SH-SY5Y (cell line): ENCODE data around the gene GUCY2D.

ENCODE experiments used
- GATA2 ChIP-seq: IDR thresholded peaks from 2 replicates; pipeline ENCODE4 v1.6.1; 2011; ENCODE audit warnings: mild to moderate bottlenecking, low read depth, low read length
- GATA3 ChIP-seq: IDR thresholded peaks from 2 replicates; pipeline ENCODE4 v1.6.1; 2011; ENCODE audit warnings: low read depth, mild to moderate bottlenecking, low read length, moderate library complexity

GRCh38 chr17:7989781-7990655 lies 12.4 kb upstream of the GUCY2D start:
- TF ChIP-seq GATA2 (no peak), GATA3 (no peak)
